Ecto neural progenitor cell (in vitro differentiated cells): ENCODE results near the gene INPP5E.

Experiments used
- DNase-seq: peaks from one replicate; pipeline ENCODE4 v3.0.0-alpha.2; 2018; ENCODE audit warnings: low spot score

Gene INPP5E

DNA sequence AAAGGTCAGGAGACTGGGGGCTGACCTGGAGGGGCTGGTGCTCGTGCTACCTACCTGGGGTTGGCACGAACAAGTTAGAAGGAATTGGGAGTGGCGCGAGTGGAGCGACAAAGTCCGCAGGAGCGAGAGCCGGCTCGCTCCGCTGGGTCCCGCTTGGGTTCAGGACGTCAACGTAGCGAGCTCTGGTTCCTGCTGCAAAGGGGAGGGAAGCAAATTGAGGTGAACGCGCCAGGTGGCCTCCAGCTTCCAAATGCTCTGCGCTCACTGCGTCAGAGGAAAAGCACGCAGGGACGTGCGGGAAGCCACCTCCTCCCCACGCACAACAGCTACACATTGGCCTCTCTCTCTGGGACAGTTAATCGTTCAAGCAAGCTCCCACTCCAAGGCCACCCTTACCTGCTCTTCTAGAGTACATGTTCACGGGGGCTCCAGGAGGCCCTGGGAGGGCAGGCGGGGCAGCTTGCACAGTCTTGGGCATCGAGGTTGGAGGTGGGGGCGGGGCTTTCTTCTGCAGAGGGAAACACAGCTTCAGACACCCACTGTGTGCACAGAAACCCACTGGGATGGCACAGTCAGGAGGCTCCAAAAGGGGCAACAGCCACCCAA, 7.6 kb upstream of the INPP5E start:
- DNase-seq = no peak

DNA sequence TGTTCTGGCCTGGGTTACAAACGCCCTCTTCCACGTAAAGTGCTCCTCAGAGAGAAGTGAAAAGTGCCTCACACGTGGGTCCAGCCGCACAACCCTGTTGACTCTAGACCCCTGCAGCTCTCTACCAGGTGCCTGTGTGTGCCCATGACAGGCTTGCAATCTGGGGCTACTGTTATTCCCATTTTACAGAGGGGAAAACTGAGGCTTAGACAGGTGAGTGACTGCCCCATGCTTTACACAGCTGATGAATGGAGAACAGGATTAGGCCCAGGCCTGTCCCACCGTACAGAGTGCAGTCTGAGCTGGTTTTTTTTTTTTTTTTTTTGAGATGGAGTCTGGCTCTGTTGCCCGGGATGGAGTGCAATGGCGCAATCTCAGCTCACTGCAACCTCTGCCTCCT, 6.2 kb upstream of the INPP5E start:
- DNase-seq = no peak

DNA sequence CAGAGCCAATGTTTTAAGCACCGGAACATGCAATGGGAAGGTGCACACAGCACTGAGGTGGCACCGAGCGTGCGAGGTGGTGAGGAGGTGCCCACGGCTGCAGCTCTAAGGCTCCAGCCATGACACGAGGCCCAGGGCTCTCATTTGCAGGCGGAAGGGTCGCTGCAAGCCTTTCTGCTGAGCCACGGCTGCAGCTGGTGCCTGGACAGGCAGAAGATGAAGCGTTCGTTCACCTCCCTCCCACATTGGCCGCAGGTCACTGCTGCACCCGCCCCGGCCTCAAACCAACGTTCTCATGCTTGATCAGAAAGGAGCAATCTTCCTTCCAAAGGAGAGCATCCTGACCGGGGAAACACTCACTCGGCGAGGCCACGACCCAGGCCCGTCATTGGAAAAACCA, 4.5 kb upstream of the INPP5E start:
- DNase-seq = no peak

DNA sequence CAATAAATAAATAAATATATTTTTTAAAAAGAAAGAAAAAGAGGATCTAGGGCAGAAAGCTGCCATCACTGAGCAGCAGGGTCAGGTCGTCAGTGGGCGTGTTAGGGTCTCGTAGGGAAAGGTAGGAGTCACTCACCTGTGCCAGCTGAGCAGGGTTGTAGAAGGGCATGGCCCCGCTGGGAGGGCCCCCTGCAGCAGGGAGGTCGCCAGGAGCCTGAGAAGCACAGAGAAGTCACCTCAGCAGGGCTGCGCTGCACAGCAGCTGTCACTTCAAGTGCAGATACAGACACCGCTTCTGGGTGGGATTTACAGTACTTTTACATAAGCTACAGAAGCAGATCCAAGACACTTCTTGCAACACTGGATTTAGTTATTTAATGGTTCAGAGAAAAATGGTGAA, 4.0 kb upstream of the INPP5E start:
- DNase-seq = no peak

DNA sequence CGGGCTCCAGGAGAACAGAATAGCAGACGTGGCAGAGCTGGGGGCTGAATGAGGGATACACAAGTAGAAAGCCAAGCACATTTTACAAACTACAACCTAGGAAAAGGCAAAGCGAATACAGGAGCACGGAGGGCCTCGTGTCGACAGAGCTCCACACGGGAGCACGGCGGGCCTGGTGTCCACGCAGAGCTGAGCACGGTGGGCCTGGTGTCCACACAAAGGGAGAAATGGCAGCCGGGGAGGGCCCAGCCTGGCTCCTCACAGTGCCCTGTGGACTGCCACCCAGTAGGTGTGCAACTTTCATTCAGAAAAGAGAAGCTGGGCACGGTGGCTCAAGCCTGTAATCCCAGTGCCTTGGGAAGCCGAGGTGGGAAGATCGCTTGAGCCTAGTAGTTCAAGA, 3.4 kb upstream of the INPP5E start:
- no peak for DNase-seq

DNA sequence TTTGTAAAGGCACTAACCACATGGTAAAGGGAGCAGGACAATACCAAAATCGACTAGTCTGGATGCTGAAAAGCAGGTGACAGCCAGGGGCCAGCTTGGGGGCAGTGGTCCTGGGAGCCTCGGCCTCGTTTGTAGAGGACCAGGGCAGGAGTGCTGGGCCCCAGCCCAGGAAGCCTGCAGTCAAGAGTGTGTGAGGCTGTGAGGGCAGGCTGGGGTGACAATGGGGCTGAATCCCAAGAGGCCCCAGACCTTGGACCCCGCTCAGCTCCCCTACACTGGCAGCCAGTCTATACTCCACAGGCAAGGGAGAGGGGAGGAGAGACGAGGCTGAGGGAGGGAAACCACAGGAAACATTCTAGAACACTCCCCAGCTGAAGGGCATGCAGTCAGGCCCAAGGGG, 2.6 kb upstream of the INPP5E start:
- no peak for DNase-seq

DNA sequence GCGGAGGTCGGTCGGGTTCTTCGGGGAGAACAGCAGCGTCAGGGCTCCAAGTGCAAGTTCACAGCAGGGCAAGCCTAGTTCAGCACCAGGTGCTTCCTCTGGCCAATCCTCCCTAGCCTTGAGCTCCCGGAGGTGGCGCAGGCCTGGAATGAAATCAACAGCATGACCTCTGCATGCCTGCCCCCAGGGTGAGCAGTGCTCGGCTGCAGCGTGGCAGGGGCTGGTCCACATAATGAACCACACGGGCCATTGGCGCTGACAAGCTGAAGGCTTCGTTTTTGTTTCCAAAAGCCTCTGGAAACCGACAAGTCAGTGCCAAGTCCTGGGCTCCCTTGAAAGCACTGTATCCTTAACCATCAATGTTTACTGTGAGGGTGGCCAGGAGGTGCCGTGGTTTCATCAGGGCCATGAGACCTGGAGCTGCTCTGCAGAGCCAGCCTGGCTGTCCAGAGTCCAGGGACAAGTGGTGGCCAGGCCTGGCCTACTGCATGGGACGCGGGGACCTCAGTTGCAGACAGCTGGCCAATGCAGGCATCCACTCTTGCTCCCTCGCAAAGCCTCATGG, 2.1 kb upstream of the INPP5E start:
- DNase-seq = no peak

DNA sequence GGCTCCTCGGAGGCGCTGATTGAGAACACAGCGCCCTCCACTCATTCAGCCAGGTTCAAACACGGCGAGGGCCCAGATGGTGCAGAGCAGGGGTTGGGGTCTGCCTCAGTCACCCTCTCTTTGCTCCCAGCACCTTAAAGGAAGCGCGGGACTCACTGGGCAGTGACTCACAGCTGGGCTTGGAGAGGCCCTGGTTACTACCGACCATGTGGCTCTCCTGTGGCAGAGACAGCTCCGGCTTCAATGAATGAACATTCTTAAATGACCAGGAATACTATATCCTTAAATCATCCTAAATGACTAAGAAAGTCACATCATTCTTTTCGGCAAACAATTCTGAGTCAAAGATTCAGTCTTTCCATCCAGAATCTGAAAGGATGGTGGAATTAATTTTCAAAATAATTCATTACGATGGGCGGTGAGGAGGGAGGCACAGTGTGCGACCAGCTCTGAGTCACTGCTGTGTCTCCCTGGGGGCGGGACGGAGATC, 1.6 kb upstream of the INPP5E start:
- no peak for DNase-seq

DNA sequence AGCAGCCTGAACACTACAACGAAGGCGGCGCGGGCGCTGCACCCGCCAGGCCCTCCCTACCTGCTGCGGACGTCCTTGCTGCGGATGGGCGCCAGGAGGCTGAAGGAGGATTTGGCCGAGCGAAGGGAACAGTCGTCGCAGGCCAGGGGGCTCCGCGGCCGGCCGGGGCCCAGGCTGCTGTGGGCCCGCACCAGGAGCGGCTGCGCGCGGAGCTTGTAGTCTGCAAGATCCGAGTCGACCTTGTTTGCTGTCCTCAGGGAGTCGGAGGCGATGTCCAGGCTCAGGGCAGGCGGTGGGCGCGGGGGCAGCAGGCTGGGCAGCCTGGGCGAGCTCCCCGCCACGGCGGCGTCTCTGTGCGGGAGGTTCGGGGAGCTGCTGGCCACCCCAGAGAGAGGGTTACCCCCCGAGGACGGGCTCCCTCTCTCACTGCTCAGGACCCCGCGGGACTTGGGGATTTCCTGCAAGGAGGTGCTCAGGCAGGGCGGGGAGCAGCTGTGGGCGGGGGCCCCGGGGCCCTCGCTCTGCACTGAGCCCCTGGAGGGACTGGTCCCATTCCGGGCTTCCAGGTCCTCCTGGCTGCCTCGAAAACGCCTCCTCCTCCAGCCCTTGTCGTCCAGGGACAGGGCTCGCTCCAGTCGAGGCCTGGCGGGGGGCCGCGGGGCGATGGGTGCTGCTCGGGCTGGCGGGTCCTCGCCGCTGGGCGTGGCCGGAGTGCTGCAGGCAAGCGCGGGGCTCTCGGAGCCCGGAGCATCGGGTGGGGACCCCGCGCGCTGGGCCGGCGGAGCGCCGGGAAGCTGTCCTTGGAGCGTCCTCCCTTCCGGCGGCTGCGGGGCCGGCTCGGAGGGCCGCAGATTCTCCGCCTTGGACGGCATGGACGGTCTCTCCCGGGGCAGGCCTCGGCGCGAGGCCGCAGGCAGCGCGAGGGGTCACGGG, 831 bp downstream of the INPP5E start:
- DNase-seq = peak; percentile 67

DNA sequence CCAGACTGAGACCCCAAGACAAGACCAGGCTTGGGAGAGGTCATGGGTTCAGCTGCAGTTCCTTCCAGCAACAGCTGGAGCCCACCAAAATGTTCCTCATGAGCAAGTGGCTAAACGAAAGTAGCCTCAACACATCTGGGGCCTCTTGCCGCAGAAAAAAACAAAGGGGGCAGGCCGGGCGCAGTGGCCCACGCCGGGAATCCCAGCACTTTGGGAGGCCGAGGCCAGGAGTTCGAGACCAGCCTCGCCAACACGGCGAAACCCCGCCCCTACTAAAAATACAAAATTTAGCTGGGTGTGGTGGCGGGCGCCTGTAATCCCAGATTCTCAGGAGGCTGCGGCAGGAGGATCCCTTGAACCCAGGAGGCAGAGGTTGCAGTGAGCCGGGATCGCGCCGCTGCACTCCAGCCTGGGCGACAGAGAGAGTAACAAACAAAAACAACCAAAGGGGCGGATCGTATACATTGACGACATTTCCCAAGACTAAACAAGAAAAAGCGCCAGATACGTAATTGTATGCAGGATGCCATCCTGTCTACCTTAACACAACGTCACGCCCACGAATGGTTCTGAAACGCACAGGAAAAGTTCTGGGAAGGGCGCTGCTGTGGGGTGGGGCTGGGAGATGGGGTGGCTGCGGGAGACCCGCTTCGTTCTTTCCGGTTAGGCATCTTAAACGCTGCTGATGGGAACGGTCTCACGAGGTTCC, 1.7 kb downstream of the INPP5E start:
- no peak for DNase-seq

DNA sequence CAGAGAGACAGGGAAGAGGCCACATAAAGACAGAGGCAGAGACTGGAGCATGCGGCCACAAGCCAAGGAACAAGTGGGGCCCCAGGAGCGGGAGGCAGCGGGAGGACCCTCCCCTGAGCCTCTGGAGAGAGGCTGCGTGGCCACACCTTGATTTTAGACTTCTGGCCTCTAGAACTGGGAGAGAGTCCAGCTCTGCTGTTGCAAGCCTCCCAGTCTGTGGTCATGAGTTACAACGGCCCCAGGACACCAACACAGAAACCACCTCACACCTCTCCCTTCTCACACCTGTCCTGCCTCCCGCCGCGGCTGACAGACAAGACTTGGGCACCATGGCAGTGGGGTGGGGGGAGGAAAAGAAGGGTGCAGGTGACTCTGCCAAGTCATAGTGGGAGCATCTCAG, 2.2 kb downstream of the INPP5E start:
- DNase-seq = no peak

DNA sequence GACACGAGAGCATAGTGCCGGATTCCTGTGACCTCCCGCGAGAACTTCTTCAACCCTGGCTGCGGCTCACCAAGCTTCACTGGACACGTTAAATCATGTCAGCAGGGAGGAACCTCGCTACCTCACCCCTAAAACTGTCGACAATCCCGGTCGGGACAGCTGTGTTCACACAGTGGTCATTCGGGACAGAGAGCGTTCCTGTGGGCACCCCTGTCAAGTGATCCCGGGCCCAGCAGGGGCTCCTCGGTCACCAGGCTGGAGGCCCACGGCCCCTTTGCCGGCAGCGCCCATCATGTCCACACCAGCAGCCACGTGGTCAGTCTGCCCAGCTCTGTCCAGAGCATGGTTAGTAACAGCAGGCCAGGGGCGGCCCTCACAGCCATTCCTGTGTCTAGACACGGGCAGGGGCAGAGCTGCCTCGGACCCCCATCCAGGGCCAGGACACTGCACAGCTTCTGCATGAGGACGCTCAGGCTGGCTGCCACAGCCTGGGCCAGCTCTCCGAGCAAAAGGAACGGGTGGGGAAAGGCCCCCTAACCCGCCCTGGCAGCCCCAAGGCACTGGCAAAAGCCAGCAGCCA, 3.5 kb downstream of the INPP5E start:
- DNase-seq = no peak

DNA sequence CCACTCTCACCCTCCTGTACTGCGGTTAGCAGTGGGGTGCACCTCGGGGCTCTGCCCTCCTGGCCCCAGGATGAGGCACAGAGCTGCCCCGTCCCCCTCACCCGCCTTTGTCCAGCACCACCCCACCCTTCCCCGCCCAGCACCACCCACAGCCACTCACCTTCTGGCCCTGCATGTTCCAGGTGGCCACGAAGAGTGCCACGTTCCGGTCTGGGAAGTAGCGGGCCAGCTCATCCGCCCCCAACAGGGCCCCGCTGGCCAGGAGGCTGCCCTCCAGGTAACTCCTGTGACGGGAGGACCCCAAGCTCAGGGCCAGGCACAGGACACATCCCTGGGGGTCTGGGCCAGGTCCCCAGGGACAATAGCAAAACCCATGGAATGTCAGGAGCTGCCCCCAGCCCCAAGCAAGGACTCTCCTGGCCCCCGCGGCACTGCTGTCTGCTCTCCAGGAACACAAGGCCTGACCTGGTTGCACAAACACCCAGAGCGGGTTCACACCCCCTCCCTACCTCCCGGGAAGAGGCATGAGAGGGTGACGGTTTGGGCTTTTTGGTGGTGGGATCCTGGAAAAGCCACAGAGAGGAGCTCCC, 5.0 kb downstream of the INPP5E start:
- DNase-seq = no peak

DNA sequence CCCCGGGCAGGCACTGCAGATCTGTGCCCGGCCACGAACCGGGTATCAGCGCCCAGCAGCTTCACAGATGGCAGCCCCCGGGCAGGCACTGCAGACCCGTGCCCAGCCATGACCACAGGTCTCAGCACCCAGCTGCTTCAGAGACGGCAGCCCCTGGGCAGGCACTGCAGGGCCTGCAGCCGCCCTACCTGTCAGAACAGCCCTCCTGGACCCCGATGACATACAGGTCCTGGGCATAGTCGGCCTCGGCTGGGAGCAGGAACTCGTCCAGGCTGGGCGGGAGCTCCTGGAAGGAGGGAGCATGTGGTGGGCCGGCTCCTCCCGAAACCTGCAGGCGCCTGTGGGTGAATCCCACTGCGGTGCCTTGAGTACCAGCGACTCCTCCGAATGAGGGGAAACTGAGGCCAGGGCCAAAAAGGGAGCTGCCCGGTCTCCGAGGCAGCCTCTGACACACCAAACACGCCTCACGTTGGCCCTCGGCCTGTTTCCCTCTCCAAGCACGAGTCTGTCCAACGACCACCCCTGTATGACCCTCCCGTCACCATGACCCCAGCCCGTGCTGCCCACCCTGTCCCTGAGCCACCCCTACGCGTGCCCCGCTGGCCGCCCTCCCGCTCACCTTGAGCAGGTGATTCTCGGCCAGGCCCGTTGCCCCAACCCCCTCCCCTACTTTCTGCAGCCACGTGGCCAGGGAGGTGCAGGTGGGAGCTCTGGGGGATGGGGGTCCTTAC, 5.6 kb downstream of the INPP5E start:
- no peak for DNase-seq

DNA sequence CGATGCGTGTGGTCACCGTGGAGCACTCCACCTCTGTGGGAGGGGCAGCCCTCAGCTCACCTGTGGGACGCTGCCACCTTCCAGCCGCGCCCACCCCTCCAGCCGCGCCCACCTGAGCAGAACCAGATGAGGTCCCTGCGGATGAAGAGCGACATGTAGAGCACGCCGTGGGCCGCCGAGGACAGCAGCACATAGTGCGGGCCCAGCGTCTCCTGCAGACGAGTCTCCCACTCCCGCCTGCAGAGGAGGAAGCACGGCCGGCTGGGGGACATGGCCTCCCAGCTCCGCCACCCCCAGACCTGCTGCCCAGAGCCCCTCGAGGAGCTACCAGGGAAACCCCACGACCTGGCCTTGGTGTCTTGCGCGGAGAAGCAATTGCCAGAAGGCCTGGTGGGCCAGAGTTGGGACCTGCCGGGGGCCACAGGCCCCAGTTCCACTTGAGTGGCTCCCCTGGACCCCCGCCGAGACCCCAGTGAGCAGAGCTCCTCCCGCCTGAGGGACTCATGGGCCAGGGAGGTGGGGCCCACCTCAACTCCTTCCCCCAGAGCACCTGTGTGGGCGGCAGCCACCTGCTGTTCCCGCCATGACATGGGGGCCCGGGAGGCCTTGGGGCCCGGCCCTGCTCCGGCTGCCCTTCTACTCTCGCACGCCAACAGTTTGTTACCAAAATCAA, 6.5 kb downstream of the INPP5E start:
- DNase-seq = no peak

DNA sequence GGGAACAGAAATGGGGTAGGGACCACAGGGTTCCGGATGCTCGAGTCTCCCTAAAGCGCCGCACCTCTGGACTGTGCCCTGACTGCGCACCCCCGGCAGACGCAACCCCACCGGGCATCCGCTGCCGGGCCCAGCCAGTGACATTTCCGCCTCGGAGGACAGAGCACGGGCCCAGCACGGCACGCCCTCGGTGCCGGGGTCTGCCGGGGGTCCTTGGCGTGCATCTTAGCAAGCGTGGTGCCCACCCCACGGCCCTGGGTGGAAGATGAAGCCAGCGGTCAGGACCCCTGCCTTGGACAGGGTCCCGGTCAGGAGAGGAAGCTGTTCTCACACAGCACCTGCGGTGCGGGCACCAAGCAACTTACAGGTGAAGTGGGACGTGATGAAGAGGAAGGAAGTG, 7.1 kb downstream of the INPP5E start:
- no peak for DNase-seq

DNA sequence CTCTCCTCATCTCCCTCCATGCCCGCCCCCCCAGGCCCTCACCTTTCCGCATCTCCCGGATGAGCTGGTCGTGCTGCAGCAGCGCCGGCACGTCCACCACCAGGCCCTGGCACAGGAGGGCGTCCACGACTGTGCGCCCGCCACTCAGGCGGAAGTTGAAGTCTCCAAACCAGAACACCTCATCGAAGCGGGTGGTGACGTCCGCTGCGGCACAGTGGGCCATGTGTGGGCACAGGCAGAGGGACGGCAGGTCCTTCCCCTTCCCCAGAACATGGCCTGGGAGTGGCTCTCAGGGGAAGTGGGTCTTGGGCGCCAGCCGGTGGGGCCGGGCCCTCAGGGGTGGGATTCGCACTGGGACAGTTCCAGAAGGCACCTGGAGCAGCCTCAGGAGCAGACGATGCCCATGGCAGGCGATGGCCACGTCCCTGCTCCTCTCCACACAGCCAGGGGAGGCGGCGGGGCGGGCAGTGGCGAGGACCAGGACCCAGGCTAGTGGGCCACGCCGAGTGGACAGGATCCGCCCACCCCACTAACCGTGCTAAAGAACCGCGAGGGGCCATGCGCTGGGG, 7.8 kb downstream of the INPP5E start:
- no peak for DNase-seq

DNA sequence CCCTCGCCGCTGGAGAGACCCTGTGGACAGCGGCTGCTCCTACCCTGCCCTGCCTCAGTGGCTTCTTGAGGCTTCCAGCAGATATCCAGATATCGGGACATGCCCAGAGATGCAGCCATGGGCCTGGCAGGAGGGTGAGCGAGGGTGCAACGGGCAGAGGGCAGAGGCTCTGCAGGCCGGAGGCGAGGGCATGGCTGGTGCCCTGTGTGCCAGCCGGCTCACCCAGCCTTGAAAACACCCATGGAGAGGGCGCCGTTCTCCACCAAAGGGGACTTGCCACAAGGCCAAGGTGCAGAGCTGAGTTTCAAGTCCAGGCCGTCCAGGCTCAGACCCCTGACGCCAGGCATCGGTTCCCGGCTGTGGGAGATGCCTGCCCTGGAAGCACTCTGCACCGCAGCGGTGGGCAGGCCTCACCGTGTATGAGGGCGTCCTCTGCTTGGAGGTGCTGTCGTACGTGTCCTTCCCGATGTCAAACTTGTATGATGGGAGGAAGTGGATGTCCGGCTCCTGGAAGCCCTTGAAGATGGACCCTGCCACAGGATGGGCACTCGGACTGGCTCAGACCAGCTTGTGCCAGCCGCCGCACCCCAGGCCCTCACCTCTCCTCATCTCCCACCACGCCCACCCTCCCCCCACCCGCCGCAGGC, 8.9 kb downstream of the INPP5E start:
- no peak for DNase-seq

DNA sequence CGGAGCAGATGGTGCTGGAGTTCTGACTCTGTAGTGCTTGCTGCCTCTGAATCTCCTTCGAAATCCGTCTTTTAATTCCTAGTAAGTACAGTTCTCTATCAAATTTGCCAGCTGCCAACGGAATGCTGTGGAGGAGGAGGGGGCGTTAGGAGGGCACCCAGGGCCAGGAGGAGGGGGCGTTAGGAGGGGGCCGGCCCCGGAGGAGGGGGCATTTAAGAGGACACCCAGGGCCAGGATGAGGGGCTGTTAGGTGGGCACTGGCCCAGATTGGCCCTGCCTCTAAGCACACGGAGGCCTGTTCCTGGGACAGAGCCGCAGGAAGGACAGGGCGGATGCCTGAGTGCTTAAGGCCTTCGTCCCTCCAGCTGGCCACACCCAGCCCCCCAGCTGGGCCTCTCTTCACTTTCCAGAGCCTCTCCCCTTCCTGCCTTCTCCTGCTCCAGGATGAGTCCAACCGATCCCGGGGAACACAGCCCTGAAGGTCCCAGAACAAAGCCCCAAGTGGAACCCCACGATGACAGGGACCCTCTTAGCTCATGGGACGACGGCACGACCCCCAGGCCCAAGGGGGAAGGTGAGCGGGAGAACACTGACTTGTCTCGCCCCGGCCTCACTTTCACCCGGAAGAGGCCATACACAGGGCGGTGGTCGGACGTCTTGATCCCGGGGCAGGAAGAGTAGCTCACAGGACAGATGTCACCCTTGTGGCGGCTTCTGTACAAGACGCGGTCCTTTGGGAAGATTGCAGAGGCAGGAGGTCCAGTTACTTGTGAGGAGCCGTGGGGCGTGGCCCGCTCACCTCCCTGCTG, 9.8 kb downstream of the INPP5E start:
- no peak for DNase-seq
